HG03521 (cell line): Measurements from ENCODE around the gene ANAPC2.

Experiments used
- ATAC-seq: cut with Tn5 transposase; IDR thresholded peaks from one replicate; pipeline ENCODE4 v1.9.1; 2021; ENCODE audit warnings: mild to moderate bottlenecking, moderate library complexity; ENCODE audit not compliant: unreplicated experiment

The ANAPC2 gene

GRCh38 chr9:137193771-137194170 is 5.4 kb upstream of the ANAPC2 start:
- no peak for ATAC-seq

GRCh38 chr9:137192859-137193258 is 4.5 kb upstream of the ANAPC2 start:
- no peak for ATAC-seq

GRCh38 chr9:137192448-137192780 is 4.1 kb upstream of the ANAPC2 start:
- no peak for ATAC-seq

- no peak for ATAC-seq
Measured at GRCh38 chr9:137191691-137192447, 3.5 kb upstream of the ANAPC2 start.

- ATAC-seq, result no peak
Measured at GRCh38 chr9:137191245-137191644, 2.9 kb upstream of the ANAPC2 start.

DNA sequence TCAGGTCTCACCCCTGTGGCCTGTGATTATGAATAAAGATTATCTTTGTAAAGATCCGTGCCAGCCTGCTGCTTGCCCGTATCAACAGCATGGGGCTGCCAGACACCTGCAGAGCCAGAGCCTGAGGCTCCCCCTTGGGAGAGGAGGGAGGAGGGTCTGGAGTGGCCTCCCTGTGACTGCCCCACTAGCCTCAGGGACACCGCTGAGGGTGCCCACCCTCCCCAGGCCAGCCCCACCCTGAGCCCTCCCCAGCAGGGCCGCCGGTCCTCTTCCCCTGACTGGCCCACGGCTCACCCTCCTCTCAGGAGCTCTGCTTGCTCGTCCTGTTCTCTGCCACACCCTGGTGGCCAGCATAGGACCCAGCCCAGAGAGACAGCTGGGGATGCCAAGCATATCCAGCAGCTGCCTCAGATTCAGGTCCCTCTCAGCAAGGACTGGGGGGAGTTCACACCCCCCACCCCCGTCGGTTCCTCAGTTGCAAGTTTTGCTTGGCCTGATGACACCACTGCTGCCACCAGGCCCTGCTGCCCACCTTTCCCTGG is 2.0 kb upstream of the ANAPC2 start:
- no peak for ATAC-seq

DNA sequence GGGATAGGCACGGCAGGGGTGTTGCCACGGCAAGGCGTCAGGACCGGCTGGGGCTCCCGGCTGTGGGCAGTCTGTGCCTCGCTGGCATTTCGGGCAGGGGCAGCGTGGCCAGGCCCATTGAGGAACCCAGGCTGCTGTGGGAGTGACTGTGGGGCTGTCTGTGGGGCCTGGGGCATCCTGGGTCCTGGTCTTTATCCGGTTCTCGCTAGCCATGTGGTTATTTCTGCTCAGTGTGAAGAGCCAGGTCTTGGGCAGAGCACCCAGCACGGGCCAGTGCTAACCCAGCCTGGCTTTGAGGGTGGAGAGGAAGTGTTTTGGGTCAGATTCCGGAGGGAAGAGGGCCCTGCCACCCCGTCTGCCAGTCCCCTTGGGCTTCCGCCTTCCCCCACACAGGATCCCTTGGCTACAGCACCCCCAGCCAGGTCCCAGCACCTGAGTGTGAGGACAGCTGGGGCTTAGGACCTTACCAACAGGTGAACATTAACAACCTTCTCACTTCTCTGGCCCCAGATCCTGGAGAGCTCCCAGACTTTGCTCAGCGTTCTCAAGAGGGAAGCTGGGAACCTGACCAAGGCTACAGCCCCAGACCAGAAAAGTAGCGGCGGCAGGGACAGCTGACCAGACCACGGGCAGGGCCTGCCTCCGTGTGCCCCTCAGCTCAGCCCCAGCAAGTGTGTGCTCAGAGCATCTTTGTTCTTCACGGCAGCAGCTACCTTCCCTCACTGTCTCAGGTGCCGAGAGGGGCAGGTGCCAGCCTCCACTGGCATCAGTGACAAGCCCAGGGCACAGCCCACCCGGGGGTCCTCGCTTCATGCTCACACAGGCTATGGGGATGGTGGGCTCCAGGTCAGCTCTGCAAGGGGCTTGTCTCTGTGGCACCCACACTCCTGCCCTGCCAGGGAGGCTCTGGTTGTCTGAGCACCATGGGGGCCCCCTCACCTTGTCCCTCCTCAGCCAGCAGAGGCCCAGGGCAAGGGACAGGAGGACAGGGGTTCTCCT is 1.2 kb upstream of the ANAPC2 start:
- ATAC-seq, result no peak

GRCh38 chr9:137188086-137188489 is 272 bp downstream of the ANAPC2 start:
- ATAC-seq, result peak; percentile 2

DNA sequence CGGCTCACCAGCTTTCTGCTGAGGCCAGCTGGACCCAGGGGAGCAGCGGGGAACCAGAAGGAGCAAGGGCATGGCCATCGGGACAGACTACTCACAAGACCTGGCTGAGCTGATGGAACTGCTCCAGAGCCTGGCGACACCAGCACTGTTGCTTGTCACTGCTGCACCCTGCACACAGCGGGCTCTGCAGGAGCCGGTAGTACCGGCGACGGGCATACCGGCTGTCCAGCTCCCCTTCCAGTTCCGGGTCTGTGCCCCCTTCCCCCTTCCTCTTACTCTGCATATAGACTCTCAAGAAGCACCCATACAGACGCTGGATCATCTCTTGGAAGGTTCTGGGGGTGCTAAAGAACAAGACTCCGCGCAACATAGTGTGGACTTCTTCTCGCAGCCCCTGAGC is 974 bp downstream of the ANAPC2 start:
- ATAC-seq, result no peak

GRCh38 chr9:137186385-137186784 is 2.0 kb downstream of the ANAPC2 start:
- no peak for ATAC-seq

- ATAC-seq, result no peak
Measured at GRCh38 chr9:137185921-137186320, 2.4 kb downstream of the ANAPC2 start.

GRCh38 chr9:137184881-137185660 is 3.3 kb downstream of the ANAPC2 start:
- ATAC-seq, result no peak

DNA sequence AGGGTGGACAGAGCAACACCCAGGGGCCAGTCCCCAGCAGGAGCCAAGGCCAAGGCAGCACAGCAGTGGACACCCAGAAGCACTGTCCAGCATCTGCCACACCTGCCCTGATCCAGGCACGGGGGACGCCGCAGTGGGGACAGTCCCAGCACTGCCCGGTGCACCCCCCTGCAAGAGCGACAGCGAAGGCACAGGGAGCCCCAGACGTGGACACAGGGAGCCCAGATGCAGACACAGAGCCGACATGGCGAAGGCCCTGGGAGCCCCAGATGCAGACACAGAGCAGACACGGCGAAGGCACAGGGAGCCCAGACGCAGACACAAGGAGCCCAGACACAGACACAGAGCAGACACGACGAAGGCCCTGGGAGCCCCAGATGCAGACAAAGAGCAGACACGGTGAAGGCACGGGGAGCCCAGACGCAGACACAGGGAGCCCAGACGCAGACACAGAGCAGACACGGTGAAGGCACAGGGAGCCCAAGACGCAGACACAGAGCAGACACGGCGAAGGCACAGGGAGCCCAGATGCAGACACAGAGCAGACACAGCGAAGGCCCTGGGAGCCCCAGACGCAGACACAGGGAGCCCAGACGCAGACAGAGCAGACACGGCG is 4.3 kb downstream of the ANAPC2 start:
- ATAC-seq, result no peak

GRCh38 chr9:137182836-137183235 is 5.5 kb downstream of the ANAPC2 start:
- no peak for ATAC-seq

GRCh38 chr9:137181680-137182079 is 6.7 kb downstream of the ANAPC2 start:
- no peak for ATAC-seq

GRCh38 chr9:137180491-137180890 is 7.9 kb downstream of the ANAPC2 start:
- no peak for ATAC-seq

- ATAC-seq, result no peak
Measured at GRCh38 chr9:137179761-137180160, 8.6 kb downstream of the ANAPC2 start.

DNA sequence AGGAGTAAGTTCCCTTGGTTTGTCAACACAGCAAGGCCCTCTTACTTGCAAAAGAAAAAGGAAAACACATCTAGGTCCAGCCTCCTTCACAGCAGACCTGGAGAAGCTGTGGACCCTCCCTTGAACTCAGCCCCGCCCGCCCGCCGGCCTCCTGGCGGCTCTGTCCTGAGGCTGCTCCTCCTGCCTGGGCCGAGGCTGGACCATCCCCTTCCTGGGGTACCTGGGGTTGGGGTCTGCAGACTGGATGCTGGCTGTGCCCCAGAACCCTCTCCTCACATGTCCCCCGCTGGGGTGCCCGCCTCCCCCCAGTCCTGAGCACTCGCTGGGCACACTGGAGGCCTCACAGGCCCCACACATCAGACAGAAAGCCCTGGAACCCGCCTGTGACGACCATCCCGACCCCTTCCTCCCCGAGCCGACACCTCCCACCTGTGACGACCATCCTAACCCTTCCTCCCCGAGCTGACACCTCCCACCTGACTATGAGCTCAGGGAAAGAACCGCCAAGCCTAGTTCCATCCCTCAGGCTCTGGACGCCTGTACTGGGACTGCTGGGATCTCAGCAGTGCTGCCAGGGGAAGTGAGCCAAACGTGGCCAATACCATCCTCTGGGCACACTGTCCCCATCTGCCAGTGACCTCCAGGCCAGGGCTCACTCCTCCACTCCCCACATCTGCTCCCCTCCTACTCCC is 9.3 kb downstream of the ANAPC2 start:
- no peak for ATAC-seq

GRCh38 chr9:137178201-137178938 is 10.0 kb downstream of the ANAPC2 start:
- no peak for ATAC-seq
